PC-9 (cell line): ENCODE measurements around the gene CACNA2D4.

ENCODE experiments used
- CTCF ChIP-seq: fragments of 200-600 bp; sonication (generic); conservative IDR thresholded peaks from 2 replicates; pipeline ENCODE4 v1.6.1; 2017; ENCODE audit warnings: mixed run types, antibody characterized with exemption, mild to moderate bottlenecking, moderate library complexity
- EZH2 ChIP-seq: fragments of 200-600 bp; sonication (generic); IDR thresholded peaks from 2 replicates; pipeline ENCODE4 v1.8.0; 2017; ENCODE audit warnings: antibody characterized with exemption, low read depth

- TF ChIP-seq CTCF (no peak), EZH2 (no peak)
These were observed 60.0 kb downstream of the CACNA2D4 start for GRCh38 chr12:1858456-1858855.
